HepG2 (cell line): ENCODE results near the gene NDRG3. TPM values are rescaled to one million over a fixed set of nuclear protein-coding genes. Genes with fewer than 3 reads are reported as not detected.
A peak's percentile ranks its signal among the peaks of the same experiment; 100 is the strongest.

Source experiments
- AFF4 ChIP-seq: sonication (generic); formaldehyde crosslinking; IDR thresholded peaks from 2 replicates; pipeline ENCODE4 v1.4.0; 2020; ENCODE audit warnings: missing genetic modification reagents
- ARID5B ChIP-seq: IDR thresholded peaks from 2 replicates; pipeline ENCODE4 v1.4.0; 2020; ENCODE audit warnings: mild to moderate bottlenecking, missing genetic modification reagents
- CERS6 ChIP-seq: sonication (generic); formaldehyde crosslinking; IDR thresholded peaks from 2 replicates; pipeline ENCODE4 v1.5.0; 2020; ENCODE audit warnings: missing genetic modification reagents
- DBP ChIP-seq: sonication (generic); formaldehyde crosslinking; IDR thresholded peaks from 2 replicates; pipeline ENCODE4 v1.4.0; 2020; ENCODE audit warnings: missing genetic modification reagents; ENCODE audit errors: not compliant biosample characterization
- ERF ChIP-seq: IDR thresholded peaks from 2 replicates; pipeline ENCODE4 v1.6.1; 2018; ENCODE audit warnings: missing biosample characterization, missing genetic modification reagents
- FOXP1 ChIP-seq, 2 experiments: fragments of 450-650 bp in 1 of 2; IDR thresholded peaks; 2 replicates each; pipeline ENCODE4 v1.6.1; 2017 to 2018; ENCODE audit warnings: antibody characterized with exemption in 1 of 2
- GMEB2 ChIP-seq: IDR thresholded peaks from 2 replicates; pipeline ENCODE4 v1.6.1; 2016; ENCODE audit warnings: missing biosample characterization, missing genetic modification reagents, low read depth
- HNF4G ChIP-seq, 2 experiments: sonication (generic) in 1 of 2; formaldehyde crosslinking in 1 of 2; IDR thresholded peaks; 2 replicates each; pipeline versions ENCODE4 v1.4.0 to v1.6.1; 2011 to 2020; ENCODE audit warnings: borderline replicate concordance in 2 of 2, low read depth in 2 of 2, mild to moderate bottlenecking in 2 of 2, low read length in 1 of 2, missing genetic modification reagents in 1 of 2, moderate library complexity in 1 of 2
- HOXD1 ChIP-seq: sonication (generic); formaldehyde crosslinking; IDR thresholded peaks from 2 replicates; pipeline ENCODE4 v1.5.0; 2020; ENCODE audit warnings: missing genetic modification reagents
- MED8 ChIP-seq: sonication (generic); formaldehyde crosslinking; IDR thresholded peaks from 2 replicates; pipeline ENCODE4 v1.8.1; 2023; ENCODE audit warnings: mild to moderate bottlenecking, missing genetic modification reagents; ENCODE audit not compliant: insufficient replicate concordance
- MLLT10 ChIP-seq: sonication (generic); formaldehyde crosslinking; IDR thresholded peaks from 2 replicates; pipeline ENCODE4 v1.4.0; 2020; ENCODE audit warnings: missing genetic modification reagents
- PAXIP1 ChIP-seq: sonication (generic); formaldehyde crosslinking; conservative IDR thresholded peaks from 2 replicates; pipeline ENCODE4 v1.4.0; 2020; ENCODE audit warnings: mild to moderate bottlenecking, missing genetic modification reagents, moderate library complexity
- PLRG1 ChIP-seq: fragments of 450-650 bp; conservative IDR thresholded peaks from 2 replicates; pipeline ENCODE4 v1.6.1; 2016
- ZNF7 ChIP-seq: IDR thresholded peaks from 2 replicates; pipeline ENCODE4 v1.6.1; 2016; ENCODE audit warnings: missing biosample characterization, missing genetic modification reagents
- polyA plus RNA-seq, 8 experiments: library from polyadenylated mRNA; depleted of rRNA in 3 of 8; stranded (reverse) in 7 of 8; unstranded in 1 of 8; fragments of >200 nt; fragmentation: Illumina TruSeq in 4 of 8; extraction: Trizol in 4 of 8; gene quantifications; 2 replicates each; pipeline versions ENCODE4 v1.2.1 to v1.2.3, GENCODE V29; 2011 to 2016; ENCODE audit warnings: low read depth in 4 of 8, missing spikeins in 1 of 8, mixed read lengths in 1 of 8; ENCODE audit not compliant: insufficient read depth in 1 of 8
- total RNA-seq, 5 experiments: library from RNA; depleted of rRNA; stranded (reverse); fragments of >200 nt; fragmentation: Illumina TruSeq; extraction: Trizol; gene quantifications; 2 replicates each; pipeline ENCODE4 v1.2.3, GENCODE V29; 2016; ENCODE audit warnings: low read depth in 1 of 5

NDRG3 gene
- total and polyA plus RNA-seq, 2 of the 13 experiments (the other 11 are each of a cell fraction or from before 2014, with no cell fraction given) = 36.0 to 40.5 TPM

- no peak for TF ChIP-seq AFF4 (CRISPR knock-in tag)
- TF ChIP-seq DBP = no peak
- no peak for TF ChIP-seq GMEB2
- no peak for TF ChIP-seq PLRG1
- peak; percentile 49; the same call in 1 of the 2 replicates for TF ChIP-seq HNF4G (IDR thresholded peaks at IDR 0.05; ENCODE audit: borderline replicate concordance, low read depth, low read length)
- TF ChIP-seq HNF4G (CRISPR knock-in tag; IDR thresholded peaks at IDR 0.05; ENCODE audit: borderline replicate concordance, low read depth) = no peak
- TF ChIP-seq HOXD1 (CRISPR knock-in tag) = no peak
- no peak for TF ChIP-seq ZNF7 (CRISPR knock-in tag)
- TF ChIP-seq MLLT10 (CRISPR knock-in tag) = no peak
- TF ChIP-seq FOXP1 (IDR thresholded peaks at IDR 0.05) = no peak
- no peak for TF ChIP-seq FOXP1 (CRISPR knock-in tag; IDR thresholded peaks at IDR 0.05)
- no peak for TF ChIP-seq MED8 (CRISPR knock-in tag)
- no peak for TF ChIP-seq ARID5B (CRISPR knock-in tag)
- TF ChIP-seq PAXIP1 = no peak
- TF ChIP-seq ERF = peak; percentile 84
- TF ChIP-seq CERS6 (CRISPR knock-in tag) = no peak
Measured at GRCh38 chr20:36754656-36755222, 8.8 kb upstream of the NDRG3 start (continued).
